Measurements from ENCODE around the gene SEC61B.
"Not testable (repeated sequence)": the region's sequence is repeated elsewhere in the genome, so short reads cannot be mapped to it uniquely, and the experiment has no call there.

Gene SEC61B

DNA sequence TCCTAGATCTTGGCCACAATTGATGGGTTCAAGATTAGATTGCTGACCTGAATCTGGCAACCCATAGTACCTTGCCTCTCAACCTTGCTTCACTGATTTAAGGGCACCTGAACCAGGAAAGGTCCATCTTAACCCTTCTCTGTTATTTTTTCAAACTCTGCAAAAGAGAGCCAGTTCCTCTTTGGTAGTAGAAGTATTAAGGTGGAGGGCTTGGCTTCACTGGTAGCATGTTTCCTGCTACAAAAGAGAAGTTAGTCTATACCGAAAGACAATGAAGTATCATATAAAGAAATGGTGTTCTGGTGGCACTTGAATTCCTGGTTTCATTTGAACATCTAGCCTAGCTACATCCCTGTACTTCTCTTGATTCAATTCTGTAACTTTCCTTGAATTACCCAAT lies 8.9 kb upstream of the SEC61B start:
- peaks cover 6% of the 10 kb centered on the region for H3K9me3 Mint-ChIP-seq (ENCODE audit: low read depth)
- no peak overlapping the region for H3K4me3 Mint-ChIP-seq
- H3K27ac Mint-ChIP-seq: no peak overlapping the region
- H3K4me1 Mint-ChIP-seq (ENCODE audit: low read depth): peaks cover 18% of the 10 kb centered on the region
- H3K27me3 Mint-ChIP-seq: no peaks in the 10 kb centered on the region
- peaks cover 16% of the 10 kb centered on the region for H3K36me3 Mint-ChIP-seq

DNA sequence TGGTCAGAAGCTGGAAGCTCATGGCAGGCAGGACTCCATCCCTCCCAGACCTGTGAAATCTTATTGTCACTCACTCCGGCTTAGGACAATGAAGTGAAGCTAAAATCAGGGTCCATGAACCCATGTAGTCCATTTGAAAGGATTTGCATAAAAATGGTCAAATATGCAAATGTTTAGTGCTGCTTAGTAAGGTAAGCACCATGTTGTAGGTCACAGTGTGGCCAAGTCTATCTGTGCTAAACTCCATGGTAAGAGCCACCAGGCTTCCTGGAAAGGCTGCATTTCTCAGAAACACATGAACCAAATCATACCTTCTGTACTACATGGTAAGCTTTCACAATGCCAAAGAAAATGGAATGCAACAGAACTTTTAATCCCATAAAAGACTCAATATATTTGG lies 6.0 kb upstream of the SEC61B start:
- H3K4me3 Mint-ChIP-seq: no peak overlapping the region
- no peaks in the 10 kb centered on the region for H3K27me3 Mint-ChIP-seq
- peaks cover 20% of the 10 kb centered on the region for H3K36me3 Mint-ChIP-seq
- no peak overlapping the region for H3K27ac Mint-ChIP-seq
- H3K9me3 Mint-ChIP-seq (ENCODE audit: low read depth): no peaks in the 10 kb centered on the region
- H3K4me1 Mint-ChIP-seq (ENCODE audit: low read depth): peaks cover 43% of the 10 kb centered on the region

DNA sequence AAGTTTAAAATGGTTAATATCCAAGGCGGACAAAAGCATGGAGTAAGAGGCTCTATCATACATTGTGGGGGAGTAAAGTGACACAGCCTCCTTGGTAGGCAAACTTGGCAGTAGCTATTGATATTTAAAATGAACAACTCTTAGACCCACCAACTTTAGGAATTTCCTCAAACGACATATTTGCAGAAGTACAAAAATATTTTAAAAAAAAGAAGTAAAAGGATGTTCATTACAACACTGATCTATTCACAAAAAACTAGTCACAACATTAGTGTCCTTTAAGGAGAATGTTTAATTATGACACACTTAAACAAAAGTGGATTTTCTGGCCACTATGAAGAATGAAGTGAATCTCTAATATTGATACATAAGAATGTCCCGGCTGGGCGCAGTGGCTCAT lies 2.1 kb upstream of the SEC61B start:
- Mint-ChIP-seq H3K4me3 (peak overlapping the region; percentile 99), H3K9me3 (ENCODE audit: low read depth) (no peaks in the 10 kb centered on the region), H3K27me3 (no peaks in the 10 kb centered on the region), H3K36me3 (peaks cover 19% of the 10 kb centered on the region), H3K4me1 (ENCODE audit: low read depth) (peaks cover 67% of the 10 kb centered on the region), H3K27ac (peak overlapping the region; percentile 42)

DNA sequence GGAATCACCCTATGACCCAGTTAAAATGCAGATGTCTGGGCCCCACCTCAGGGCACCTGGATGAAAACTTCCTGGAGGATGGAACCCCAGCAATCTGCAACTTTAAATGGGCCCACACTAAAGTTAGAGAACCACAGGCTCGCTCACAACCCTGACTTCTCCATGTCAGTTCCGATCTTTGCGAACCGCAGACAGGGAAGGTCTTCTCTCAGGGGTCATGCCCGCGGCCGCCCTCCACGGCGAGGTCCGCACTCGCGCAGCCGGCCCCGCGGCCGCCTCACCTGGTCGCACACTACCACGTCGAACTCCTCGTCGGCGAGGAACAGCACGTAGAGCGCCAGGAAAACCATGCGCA lies 839 bp upstream of the SEC61B start:
- H3K36me3 Mint-ChIP-seq: peaks cover 17% of the 10 kb centered on the region
- peak overlapping the region; percentile 99 for H3K4me3 Mint-ChIP-seq
- H3K27me3 Mint-ChIP-seq: no peaks in the 10 kb centered on the region
- peaks cover 69% of the 10 kb centered on the region for H3K4me1 Mint-ChIP-seq (ENCODE audit: low read depth)
- peak overlapping the region; percentile 84 for H3K27ac Mint-ChIP-seq
- no peaks in the 10 kb centered on the region for H3K9me3 Mint-ChIP-seq (ENCODE audit: low read depth)

DNA sequence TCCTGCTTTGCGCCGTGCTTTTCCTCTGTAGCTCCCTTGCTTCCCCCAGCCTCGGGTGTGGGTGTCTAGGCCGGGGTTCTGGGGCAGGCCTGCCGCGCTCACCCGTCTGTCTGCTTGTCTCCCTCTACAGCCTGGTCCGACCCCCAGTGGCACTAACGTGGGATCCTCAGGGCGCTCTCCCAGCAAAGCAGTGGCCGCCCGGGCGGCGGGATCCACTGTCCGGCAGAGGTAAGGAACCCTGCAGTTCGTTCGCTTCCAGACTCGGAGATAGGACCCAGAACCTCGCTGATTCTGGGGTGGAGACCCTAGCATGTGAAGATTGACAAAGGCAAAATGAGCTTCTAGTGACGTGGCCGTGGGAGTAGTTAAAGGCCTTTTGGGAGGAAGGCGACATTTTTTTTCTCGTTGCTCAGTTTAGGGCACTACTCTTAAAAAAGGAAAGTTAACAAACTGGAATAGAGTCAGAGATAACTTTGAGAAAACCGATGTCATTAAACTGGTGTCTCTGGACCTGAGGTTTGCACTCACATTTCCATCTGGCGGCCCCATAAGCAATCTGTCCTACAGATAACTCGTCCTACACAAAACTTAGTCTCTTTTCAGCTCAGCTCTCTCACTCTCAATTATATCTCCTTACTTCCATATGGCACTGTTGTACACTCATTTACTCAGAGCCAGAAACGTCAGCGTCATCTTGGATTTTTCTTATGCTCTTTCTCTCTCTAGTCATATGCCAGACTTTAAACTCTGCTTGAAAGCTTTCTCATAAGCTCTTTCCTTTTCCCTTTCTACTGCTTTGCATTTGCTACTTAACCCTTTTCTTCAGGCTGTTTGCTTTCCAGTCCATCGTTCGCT lies 561 bp downstream of the SEC61B start:
- Mint-ChIP-seq H3K27me3 (no peaks in the 10 kb centered on the region), H3K4me1 (ENCODE audit: low read depth) (peaks cover 65% of the 10 kb centered on the region), H3K27ac (peak overlapping the region; percentile 100), H3K36me3 (peaks cover 14% of the 10 kb centered on the region), H3K4me3 (peak overlapping the region; percentile 99), H3K9me3 (ENCODE audit: low read depth) (no peaks in the 10 kb centered on the region)

DNA sequence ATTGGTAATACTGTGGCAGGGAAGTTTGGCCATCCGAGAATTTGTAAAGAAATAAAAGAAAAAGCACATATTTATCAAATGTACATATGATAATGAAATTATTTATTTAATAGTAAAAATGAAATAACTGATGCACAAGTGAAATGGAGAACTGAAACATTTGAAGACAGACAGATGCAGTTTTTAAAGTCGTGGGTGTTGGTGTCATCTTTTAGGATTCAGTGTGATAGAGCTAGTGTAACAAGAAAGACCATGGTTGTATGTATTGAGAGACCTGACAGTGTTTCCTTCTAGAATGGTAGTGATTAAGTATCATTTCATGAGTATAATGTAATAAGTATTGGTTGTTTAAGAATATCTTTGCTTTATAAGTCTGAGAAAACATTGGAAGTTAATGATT lies 2.4 kb downstream of the SEC61B start:
- Mint-ChIP-seq H3K9me3 (ENCODE audit: low read depth) (no peaks in the 10 kb centered on the region), H3K27ac (no peak overlapping the region), H3K4me1 (ENCODE audit: low read depth) (peaks cover 55% of the 10 kb centered on the region), H3K36me3 (peaks cover 11% of the 10 kb centered on the region), H3K27me3 (no peaks in the 10 kb centered on the region), H3K4me3 (peak overlapping the region; percentile 99)

DNA sequence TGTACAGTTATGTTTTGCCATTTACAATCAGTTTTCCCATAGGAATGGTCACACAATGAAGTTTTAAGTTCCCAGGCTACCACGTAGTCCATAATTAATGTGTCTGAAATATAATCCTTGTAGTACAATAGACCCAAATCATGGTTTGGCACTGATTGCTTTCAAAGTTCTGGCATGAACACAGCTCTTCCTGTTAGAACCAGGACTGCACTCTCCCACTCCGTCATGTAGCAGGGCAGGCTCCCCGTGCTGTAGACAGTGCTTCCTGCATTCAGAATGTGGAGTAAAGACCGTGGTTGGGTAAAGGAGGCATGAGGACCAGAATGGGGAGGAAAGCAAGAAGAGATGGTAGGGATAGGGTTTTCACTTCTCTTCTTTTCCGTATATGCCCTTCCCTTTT lies 4.0 kb downstream of the SEC61B start:
- peaks cover 41% of the 10 kb centered on the region for H3K4me1 Mint-ChIP-seq (ENCODE audit: low read depth)
- no peaks in the 10 kb centered on the region for H3K9me3 Mint-ChIP-seq (ENCODE audit: low read depth)
- H3K27me3 Mint-ChIP-seq: no peaks in the 10 kb centered on the region
- H3K4me3 Mint-ChIP-seq: no peak overlapping the region
- H3K36me3 Mint-ChIP-seq: peaks cover 8% of the 10 kb centered on the region
- no peak overlapping the region for H3K27ac Mint-ChIP-seq

DNA sequence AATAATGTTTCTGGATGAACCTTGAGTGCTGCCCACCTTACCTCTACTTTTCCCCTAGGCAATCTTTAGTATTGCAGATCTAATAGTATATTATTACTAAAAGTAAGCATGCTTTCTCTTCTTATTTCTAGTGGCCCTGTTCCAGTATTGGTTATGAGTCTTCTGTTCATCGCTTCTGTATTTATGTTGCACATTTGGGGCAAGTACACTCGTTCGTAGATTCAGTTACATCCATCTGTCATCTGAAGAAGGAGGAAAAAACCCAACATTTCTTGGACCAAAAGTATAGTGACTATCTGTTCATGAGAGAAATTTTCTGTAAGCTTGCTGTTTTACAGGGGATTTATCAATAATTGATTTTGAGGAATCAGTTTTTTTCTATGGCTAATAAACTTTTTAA lies 8.1 kb downstream of the SEC61B start:
- no peak overlapping the region for H3K4me3 Mint-ChIP-seq
- H3K4me1 Mint-ChIP-seq (ENCODE audit: low read depth): peaks cover 15% of the 10 kb centered on the region
- no peaks in the 10 kb centered on the region for H3K27me3 Mint-ChIP-seq
- H3K27ac Mint-ChIP-seq: no peak overlapping the region
- H3K9me3 Mint-ChIP-seq (ENCODE audit: low read depth): no peaks in the 10 kb centered on the region
- peaks cover 3% of the 10 kb centered on the region for H3K36me3 Mint-ChIP-seq

DNA sequence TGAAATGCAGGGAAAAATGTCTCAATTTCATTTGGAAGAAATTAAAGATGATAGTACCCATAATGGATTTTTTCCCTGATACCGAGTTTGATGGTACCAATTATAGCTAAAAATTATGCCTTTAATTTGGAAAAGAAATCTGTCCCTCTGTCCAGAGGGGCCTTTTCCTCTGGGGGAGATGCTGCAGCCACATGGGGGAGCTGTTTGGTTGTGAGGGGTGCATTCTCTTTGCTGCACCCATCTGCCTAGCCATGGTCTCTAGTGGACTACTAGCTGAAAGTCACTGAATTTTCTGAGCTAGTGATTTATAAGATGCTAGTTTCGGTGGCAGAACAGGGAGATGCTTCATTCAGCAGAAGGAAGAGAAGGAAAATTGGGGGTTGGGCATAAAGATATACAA lies 9.6 kb downstream of the SEC61B start:
- Mint-ChIP-seq H3K4me1 (ENCODE audit: low read depth) (peaks cover 17% of the 10 kb centered on the region), H3K4me3 (no peak overlapping the region), H3K27me3 (no peaks in the 10 kb centered on the region), H3K9me3 (ENCODE audit: low read depth) (no peaks in the 10 kb centered on the region), H3K27ac (no peak overlapping the region), H3K36me3 (peaks cover 2% of the 10 kb centered on the region)

DNA sequence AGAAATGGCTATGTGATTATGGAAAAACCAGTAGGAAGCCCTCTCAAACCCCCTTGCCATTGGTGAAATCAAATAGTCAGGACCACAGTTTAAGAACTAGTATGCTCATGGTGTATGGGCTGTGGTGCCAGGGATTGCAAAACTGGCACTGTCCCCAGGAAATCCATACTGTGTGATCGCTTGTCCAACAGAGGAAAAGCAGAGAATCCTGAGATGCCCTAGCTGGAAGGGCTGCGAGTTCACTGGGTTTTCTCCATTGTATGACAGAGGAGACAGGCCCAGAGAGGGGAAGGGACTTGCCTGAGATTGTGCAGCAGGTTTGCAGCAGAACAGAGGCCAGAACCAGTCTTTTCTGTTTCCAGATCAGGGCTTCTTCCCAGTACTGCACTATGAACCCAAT lies 12.5 kb downstream of the SEC61B start:
- no peaks in the 10 kb centered on the region for H3K9me3 Mint-ChIP-seq (ENCODE audit: low read depth)
- peaks cover 9% of the 10 kb centered on the region for H3K4me1 Mint-ChIP-seq (ENCODE audit: low read depth)
- no peak overlapping the region for H3K4me3 Mint-ChIP-seq
- H3K27ac Mint-ChIP-seq: no peak overlapping the region
- peaks cover 6% of the 10 kb centered on the region for H3K36me3 Mint-ChIP-seq
- no peaks in the 10 kb centered on the region for H3K27me3 Mint-ChIP-seq

DNA sequence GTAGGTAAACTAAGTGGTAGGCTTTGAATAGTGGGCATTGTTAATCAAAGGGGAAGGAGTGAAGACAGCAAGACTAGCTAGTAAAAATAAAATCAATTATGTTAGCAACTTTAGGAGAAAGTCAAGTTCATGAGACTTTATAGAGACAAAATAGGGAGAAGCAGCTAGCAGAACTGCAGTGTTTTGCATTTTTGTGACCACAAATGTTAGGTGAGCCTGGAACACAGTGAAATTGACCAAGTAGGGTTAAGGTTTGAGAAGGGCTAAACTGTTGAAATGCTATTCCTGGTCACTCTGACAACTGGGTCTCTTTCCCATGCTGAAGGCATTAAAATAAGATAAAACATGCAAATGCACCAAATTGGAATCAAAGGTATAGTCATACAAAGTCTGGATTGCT lies 13.0 kb downstream of the SEC61B start:
- no peak overlapping the region for H3K4me3 Mint-ChIP-seq
- H3K27me3 Mint-ChIP-seq: no peaks in the 10 kb centered on the region
- H3K9me3 Mint-ChIP-seq (ENCODE audit: low read depth): no peaks in the 10 kb centered on the region
- peaks cover 6% of the 10 kb centered on the region for H3K36me3 Mint-ChIP-seq
- peaks cover 9% of the 10 kb centered on the region for H3K4me1 Mint-ChIP-seq (ENCODE audit: low read depth)
- no peak overlapping the region for H3K27ac Mint-ChIP-seq

DNA sequence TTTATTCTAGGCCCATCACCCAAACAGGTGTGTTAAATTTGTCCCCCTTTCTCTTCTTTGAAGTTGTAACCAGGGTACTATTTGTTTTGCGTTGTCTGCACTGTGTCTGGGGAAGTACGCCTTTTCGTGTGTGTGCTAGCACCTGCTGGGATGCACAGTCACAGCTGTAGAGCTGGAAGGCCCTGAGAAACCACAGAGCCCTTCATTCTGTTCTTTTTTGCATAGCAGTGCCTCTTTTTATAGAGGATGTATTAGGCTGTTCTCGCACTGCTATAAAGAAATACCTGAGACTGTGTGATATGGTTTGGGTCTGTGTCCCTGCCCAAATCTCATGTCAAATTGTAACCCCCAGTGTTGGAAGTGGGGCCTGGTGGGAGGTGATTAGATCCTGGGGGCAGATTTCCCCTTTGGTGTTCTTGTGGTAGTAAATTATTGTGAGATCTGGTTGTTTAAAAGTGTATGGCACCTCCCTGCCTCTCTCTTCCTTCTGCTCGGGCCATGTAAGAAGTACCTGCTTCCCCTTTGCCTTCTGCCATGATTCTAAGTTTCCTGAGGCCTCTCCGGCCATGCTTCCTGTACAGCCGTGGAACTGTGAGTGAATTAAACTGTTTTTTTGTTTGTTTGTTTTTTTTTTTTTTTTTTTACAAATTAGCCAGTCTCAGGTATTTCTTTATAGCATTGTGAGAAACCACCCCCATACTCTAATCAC lies 14.0 kb downstream of the SEC61B start:
- peak overlapping the region; percentile 46 for H3K27ac Mint-ChIP-seq
- H3K4me3 Mint-ChIP-seq: no peak overlapping the region
- H3K4me1 Mint-ChIP-seq (ENCODE audit: low read depth): peaks cover 9% of the 10 kb centered on the region
- H3K9me3 Mint-ChIP-seq (ENCODE audit: low read depth): no peaks in the 10 kb centered on the region
- peaks cover 6% of the 10 kb centered on the region for H3K36me3 Mint-ChIP-seq
- no peaks in the 10 kb centered on the region for H3K27me3 Mint-ChIP-seq

DNA sequence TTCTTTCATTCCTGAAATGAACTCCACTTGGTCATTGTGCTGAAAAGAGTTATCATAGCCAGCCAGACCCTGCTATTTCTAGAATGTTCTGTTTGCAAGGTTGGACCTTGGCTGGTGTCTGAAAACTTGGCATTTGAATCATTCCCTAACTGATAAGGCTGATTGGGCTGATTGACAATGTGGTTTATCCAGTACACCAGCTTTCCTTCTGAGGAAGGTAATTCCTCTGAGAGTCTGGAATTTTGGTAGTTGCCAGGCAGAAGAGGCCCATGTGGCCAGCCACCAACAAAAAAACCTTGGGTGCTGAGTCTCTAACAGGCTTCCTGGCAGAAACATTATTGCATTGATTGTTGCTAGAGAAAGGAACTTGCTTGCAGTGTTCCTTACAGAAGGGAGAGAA lies 15.3 kb downstream of the SEC61B start:
- peaks cover 6% of the 10 kb centered on the region for H3K36me3 Mint-ChIP-seq
- no peaks in the 10 kb centered on the region for H3K27me3 Mint-ChIP-seq
- H3K4me1 Mint-ChIP-seq (ENCODE audit: low read depth): peaks cover 9% of the 10 kb centered on the region
- H3K27ac Mint-ChIP-seq: no peak overlapping the region
- H3K9me3 Mint-ChIP-seq (ENCODE audit: low read depth): no peaks in the 10 kb centered on the region
- no peak overlapping the region for H3K4me3 Mint-ChIP-seq

DNA sequence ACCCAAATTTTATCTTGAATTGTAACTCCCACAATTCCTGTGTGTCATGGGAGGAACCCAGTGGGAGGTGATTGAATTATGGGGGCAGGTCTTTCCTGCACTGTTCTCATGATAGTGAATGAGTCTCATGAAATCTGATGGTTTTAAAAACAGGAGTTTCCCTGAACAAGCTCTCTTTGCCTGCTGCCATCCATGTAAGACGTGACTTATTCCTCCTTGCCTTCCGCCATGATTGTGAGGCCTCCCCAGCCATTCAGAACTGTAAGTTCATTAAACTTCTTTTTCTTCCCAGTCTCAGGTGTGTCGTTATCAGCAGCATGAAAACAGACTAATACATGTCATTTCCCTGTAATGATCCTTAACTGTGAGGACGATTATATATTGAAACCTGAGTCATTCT lies 15.8 kb downstream of the SEC61B start:
- not testable (repeated sequence) for H3K36me3 Mint-ChIP-seq, H3K4me3 Mint-ChIP-seq

DNA sequence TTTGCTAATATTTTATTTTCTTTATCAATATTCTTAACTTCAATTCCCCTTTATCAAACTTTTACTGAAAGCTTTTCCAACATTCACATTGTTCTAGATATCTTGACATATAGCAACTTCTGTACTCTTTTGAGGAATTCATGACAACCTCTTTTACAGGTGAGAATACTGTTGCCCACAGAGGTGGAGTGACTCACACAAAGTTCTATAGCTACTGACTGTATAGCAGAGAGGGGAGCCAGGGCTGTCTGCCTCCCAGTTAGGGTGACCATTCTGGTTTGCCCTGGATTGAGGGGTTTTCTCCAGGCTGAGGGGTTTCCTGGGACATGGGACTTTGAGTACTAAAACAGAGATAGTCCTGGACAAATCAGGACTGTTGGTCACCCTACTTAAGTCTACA lies 16.2 kb downstream of the SEC61B start:
- Mint-ChIP-seq H3K27ac (no peak overlapping the region), H3K4me1 (ENCODE audit: low read depth) (peaks cover 9% of the 10 kb centered on the region), H3K4me3 (no peak overlapping the region), H3K27me3 (no peaks in the 10 kb centered on the region), H3K36me3 (peaks cover 6% of the 10 kb centered on the region), H3K9me3 (ENCODE audit: low read depth) (no peaks in the 10 kb centered on the region)

More for the DNA sequence above, 15.8 kb downstream of the SEC61B start:
- not testable (repeated sequence) for H3K9me3 Mint-ChIP-seq (ENCODE audit: low read depth); H3K27ac Mint-ChIP-seq; H3K4me1 Mint-ChIP-seq (ENCODE audit: low read depth); H3K27me3 Mint-ChIP-seq
